ENCODE data around the gene FRRS1L.

DNA sequence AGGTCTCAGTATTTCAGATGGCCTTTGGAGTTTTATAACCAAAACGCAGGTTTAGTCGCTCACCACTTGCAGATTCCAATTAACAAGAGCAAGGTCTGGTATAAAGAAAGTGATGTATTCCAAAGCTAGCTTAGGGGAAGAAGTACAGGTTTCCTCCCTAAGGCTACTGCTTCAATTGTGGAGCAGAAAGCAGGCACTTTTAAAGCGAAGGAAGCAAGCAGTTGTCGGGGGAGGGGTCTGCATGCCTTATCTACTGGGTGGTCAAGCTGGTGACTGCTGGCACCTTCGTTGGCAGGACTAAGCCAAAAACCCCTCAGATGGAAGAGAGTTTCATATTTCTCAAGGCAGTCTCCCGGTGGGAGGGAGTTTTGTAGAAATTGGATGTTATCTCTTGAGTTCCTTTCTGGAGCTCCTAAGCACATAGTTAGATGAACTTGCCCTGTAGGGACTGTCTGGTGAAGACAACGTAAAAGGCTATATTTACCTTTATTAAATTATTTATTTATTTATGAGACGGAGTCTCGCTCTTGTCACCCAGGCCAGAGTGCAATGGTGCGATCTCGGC lies 45.7 kb downstream of the FRRS1L start:
- TF ChIP-seq CTCF (IDR thresholded peaks at IDR 0.05) (no peak), POLR2A (IDR thresholded peaks at IDR 0.05) (no peak)
